ENCODE results near the gene ADGRF3.
"Not testable (repeated sequence)": the region's sequence is repeated elsewhere in the genome, so short reads cannot be mapped to it uniquely, and the experiment has no call there.

Gene ADGRF3

DNA sequence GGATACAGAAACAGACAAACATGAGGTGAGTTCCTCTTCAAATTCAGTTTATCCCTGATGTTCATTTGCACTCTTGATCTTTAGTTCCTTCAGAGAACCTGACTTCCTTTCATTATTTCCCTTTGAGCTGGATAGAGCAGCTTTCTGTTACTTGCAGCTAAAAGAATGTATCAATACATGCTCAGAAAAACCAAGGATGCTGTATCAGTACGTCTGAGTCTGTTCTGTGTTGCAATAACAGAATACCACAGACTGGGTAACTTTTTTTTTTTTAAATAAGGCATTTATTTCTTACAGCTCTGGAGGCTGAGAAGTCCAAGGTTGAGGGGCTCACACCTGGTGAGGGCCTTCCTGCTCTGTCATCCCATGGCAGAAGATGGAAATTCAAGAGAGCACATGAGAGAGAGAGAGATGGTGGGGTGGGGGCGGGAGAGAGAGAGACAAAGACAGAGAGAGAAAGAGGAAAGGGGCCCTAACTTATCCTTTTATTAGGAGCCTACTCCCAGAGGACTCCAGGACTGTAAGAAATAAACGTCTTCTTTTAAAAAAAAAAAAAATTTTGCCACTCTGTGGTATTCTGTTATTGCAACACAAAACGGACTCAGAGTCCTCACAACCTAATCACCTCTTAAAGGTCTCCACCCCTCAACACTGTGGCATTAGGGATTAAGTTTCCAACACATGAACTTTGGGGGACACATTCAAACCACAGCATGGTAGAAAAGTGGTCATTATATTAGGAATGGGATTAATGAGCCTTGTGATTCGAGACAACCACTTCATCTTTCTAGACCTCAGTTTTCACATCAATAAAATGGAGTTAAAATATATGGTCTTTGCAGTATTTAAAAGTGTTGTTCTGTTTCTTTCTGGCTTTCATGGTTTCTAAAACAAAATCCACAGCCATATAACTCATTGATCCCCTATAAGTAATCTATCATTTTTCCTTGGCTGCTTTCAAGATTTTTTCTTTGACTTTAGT is 19.0 kb downstream of the ADGRF3 start:
- Histone ChIP-seq H3K27me3 (replicated peaks; ENCODE audit: control insufficient read depth, insufficient read depth, low read length) (no peaks in the 10 kb centered on the region), H3K36me3 (ENCODE audit: control insufficient read depth, insufficient read depth, low read length) (no peaks in the 10 kb centered on the region), H3K4me3 (replicated peaks; ENCODE audit: low read depth, low read length) (no peak overlapping the region)
- DNase-seq (ENCODE audit: extremely low read depth, insufficient read length): no peak
- TF ChIP-seq, protein P1, sequence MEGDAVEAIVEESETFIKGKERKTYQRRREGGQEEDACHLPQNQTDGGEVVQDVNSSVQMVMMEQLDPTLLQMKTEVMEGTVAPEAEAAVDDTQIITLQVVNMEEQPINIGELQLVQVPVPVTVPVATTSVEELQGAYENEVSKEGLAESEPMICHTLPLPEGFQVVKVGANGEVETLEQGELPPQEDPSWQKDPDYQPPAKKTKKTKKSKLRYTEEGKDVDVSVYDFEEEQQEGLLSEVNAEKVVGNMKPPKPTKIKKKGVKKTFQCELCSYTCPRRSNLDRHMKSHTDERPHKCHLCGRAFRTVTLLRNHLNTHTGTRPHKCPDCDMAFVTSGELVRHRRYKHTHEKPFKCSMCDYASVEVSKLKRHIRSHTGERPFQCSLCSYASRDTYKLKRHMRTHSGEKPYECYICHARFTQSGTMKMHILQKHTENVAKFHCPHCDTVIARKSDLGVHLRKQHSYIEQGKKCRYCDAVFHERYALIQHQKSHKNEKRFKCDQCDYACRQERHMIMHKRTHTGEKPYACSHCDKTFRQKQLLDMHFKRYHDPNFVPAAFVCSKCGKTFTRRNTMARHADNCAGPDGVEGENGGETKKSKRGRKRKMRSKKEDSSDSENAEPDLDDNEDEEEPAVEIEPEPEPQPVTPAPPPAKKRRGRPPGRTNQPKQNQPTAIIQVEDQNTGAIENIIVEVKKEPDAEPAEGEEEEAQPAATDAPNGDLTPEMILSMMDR (IDR thresholded peaks at IDR 0.05; ENCODE audit: insufficient read depth, low read length, poor library complexity, severe bottlenecking): no peak

DNA sequence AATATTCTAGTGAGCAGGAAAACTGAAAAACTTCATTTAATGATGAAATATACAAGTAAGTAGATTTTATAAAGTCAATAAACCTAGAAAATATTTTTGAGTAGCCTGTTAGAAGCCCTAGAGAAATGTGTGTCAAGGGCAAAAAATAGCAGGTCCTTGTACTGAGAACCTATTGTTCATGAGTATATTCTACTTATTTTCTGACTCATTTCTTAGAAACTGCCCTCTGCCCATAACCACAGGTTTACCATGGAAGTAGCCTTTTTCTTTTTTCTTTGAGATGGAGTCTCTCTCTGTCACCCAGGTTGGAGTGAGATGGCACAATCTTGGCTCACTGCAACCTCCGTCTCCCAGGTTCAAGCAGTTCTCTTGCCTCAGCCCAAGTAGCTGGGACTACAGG is 20.1 kb downstream of the ADGRF3 start:
- H3K4me3 ChIP-seq (replicated peaks; ENCODE audit: low read depth, low read length): no peak overlapping the region
- DNase-seq (ENCODE audit: extremely low read depth, insufficient read length): no peak
- no peaks in the 10 kb centered on the region for H3K27me3 ChIP-seq (replicated peaks; ENCODE audit: control insufficient read depth, insufficient read depth, low read length)
- TF ChIP-seq, protein P1 (IDR thresholded peaks at IDR 0.05; ENCODE audit: insufficient read depth, low read length, poor library complexity, severe bottlenecking): no peak
- no peaks in the 10 kb centered on the region for H3K36me3 ChIP-seq (ENCODE audit: control insufficient read depth, insufficient read depth, low read length)

DNA sequence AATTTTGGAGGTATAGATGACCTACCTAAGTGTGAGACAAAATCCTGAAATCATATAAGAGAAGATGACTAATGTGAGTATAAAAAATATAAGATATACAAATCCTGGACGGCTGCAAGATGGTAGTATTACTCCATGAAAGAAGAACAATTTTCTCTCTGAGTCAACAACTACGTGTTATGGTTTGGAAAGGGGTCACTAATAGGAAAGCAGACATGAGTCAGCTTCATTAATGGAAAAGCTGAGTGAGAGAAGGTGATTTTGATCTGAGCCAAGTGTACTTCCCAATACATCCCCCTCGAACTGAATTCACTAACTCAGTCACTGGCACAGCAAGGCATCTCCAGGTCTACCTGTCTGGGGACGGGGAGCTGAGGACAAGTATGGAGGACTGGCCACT is 20.7 kb downstream of the ADGRF3 start:
- Histone ChIP-seq H3K27me3 (replicated peaks; ENCODE audit: control insufficient read depth, insufficient read depth, low read length) (no peaks in the 10 kb centered on the region), H3K36me3 (ENCODE audit: control insufficient read depth, insufficient read depth, low read length) (no peaks in the 10 kb centered on the region), H3K4me3 (replicated peaks; ENCODE audit: low read depth, low read length) (no peak overlapping the region)
- DNase-seq (ENCODE audit: extremely low read depth, insufficient read length): no peak
- TF ChIP-seq, protein P1 (IDR thresholded peaks at IDR 0.05; ENCODE audit: insufficient read depth, low read length, poor library complexity, severe bottlenecking): no peak

DNA sequence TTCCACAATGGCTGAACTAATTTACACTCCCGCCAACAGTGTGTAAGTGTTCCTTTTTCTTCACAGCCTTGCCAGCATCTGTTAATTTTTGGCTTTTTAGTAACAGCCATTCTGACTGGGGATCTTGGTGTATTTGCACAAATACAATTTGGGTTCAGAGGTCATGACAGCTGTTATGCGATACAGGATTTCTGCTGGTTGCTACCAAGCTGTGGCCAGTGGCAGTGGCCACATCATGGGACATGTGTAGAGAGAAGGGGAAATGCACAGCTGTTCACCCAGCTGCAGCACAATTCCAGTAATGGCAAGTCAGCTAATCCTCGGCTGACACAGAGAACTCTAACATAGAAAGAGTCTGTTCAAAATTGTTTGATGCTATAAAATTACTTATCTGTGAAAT is 21.7 kb downstream of the ADGRF3 start:
- Histone ChIP-seq H3K4me3 (replicated peaks; ENCODE audit: low read depth, low read length) (no peak overlapping the region), H3K27me3 (replicated peaks; ENCODE audit: control insufficient read depth, insufficient read depth, low read length) (no peaks in the 10 kb centered on the region), H3K36me3 (ENCODE audit: control insufficient read depth, insufficient read depth, low read length) (no peaks in the 10 kb centered on the region)
- TF ChIP-seq, protein P1 (IDR thresholded peaks at IDR 0.05; ENCODE audit: insufficient read depth, low read length, poor library complexity, severe bottlenecking): no peak
- no peak for DNase-seq (ENCODE audit: extremely low read depth, insufficient read length)

DNA sequence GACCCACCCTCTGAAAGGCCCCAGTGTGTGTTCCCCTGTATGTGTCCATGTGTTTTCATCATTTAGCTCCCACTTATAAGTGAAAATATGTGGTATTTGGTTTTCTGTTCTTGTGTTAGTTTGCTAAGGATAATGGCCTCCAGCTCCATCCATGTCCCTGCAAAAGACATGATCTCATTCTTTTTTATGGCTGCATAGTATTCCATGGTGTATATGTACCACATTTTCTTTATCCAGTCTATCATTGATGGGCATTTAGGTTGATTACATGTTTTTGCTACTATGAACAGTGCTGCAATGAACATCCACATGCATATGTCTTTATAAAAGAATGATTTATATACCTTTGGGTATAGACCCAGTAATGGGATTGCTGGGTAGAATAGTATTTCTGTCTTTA is 22.1 kb downstream of the ADGRF3 start:
- H3K4me3 ChIP-seq (replicated peaks; ENCODE audit: low read depth, low read length); DNase-seq (ENCODE audit: extremely low read depth, insufficient read length): not testable (repeated sequence)

DNA sequence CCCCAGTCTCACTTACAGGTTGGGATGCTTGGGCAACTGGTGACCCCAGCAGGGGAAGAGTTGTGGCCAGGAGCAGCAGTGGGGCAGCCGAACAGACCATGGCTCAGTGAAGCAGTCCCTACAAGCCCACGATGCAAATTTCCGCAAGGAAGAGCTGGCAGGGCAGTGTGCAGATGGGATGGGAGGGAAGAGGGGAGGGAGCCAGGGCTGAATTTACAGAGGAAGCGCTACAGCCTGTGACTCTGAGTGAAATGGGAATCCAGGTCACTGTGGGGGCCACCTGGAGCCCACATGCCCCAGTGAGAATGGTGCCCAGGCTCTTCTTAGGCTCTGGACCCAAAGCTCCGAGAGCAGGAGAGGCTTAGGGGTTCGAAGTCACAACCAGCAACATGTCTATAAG is 27.6 kb downstream of the ADGRF3 start:
- TF ChIP-seq, protein P1 (IDR thresholded peaks at IDR 0.05; ENCODE audit: insufficient read depth, low read length, poor library complexity, severe bottlenecking): no peak
- Histone ChIP-seq H3K27me3 (replicated peaks; ENCODE audit: control insufficient read depth, insufficient read depth, low read length) (no peaks in the 10 kb centered on the region), H3K4me3 (replicated peaks; ENCODE audit: low read depth, low read length) (no peak overlapping the region), H3K36me3 (ENCODE audit: control insufficient read depth, insufficient read depth, low read length) (no peaks in the 10 kb centered on the region)
- DNase-seq (ENCODE audit: extremely low read depth, insufficient read length): no peak

More for the DNA sequence above, 22.1 kb downstream of the ADGRF3 start:
- H3K27me3 ChIP-seq (replicated peaks; ENCODE audit: control insufficient read depth, insufficient read depth, low read length); H3K36me3 ChIP-seq (ENCODE audit: control insufficient read depth, insufficient read depth, low read length): not testable (repeated sequence)
